Stimulated activated CD4-positive, alpha-beta T cell treated with anti-CD3 and anti-CD28 coated beads, Interleukin-2, amount 100 ng/mL, for 24 hours (primary cell): ENCODE data around the gene OPA3.
"Not testable (repeated sequence)": the region's sequence is repeated elsewhere in the genome, so short reads cannot be mapped to it uniquely, and the experiment has no call there.

Source experiments
- DNase-seq, 2 donors: peaks; one replicate each; pipeline ENCODE4 v3.0.0-alpha.2; 2020

Gene OPA3

DNA sequence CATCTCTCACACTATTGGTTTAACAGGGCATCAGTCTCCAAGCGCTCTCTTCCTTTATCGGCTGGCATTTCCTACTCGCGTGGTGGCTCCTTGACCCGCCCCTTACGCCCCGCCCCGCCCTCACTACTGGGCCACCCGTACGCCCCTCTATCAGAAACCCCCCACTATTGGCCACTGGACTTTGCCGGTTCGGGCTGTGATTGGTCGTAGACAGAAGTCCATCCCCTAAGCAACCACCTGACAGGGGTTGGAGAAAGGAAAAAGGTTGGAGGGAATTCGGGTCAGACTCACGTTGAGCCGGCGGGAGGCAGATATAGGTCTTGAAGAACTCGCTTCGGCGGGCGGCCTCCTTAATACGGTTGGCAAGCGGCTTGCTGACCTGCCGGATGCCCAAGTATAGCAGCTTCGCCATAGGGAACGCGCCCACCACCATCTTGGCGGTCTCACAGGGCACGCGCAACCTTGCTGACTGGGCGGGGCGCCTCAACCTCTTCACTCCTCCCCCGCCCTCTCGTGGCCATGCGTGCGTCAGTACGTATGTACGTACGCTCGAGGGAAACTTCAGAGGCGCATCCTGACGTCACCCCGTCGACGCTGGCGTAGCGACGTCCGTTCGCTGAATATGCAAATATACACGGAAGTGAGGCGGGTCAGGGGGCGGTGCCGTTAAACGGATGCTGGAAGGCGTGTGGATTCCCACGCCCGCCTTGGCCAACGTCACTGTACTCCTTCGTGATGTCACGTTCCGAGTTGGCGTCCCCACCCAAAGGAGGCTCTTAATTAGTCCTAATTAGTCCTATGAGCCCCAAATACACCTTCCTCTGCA lies at the start of gene OPA3:
TSS of gene OPA3 (minus strand) at position 471 of the 826 bp plus-strand sequence. CDS start at position 433, 38 bp downstream.
- DNase-seq: peak; percentile 99

DNA sequence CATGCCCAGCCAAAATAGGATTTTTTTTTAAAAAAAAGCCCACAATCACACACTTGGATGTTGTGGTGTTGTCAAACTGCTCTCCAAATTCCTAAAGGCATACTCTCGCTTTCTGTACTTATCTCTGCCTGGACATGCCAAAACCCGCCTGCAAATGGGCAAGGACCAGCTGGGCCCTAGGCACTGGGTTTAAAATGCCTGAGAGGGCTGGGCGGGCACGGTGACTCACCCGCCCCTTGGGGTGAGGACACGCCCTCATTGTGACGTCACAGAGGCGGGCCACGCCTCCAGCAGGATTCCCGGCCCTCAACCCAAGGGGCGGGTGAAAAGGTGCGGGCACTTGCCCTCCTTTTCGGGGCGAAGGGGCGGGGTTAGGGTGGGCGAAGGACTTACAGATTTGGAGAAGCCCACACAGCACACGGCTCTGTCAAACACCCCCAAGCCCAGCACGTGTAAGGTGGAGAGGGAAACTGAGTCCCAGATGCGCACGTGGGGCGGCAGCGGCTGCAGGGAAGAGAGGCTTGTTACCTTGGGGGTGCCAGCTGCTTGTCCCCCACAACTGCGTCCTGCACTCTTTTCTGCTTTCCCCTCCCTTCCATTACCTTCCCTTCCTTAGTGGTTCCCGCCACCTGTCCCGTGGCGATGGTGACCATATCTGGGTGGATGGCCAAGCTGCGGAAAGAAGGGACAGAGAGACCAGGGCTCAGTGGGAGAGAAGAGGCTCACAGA lies 48.0 kb upstream of the OPA3 start:
- peak; percentile 66 to 71 for DNase-seq

GRCh38 chr19:45630463-45630862 lies 45.9 kb upstream of the OPA3 start:
- peak in 1 of 2 donors; percentile 35 for DNase-seq

DNA sequence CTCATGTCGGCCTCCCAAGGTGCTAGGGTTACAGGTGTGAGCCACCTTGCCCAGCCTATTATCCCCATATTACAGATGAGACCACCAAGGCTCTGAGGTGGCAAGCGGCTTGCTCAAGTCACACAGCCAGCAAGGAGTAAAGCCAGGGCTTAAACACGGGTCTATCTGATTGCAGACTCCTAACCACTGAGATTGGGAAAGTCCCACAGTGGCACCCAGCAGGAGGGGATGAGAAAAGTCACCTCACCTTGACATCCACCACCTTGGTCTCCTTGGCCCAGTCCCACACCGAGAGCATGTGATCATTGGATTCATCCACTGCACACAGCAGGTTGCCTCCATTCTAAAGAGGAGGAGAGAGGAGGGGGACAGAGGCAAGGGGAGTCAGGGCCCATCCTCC lies 45.1 kb upstream of the OPA3 start:
- no peak for DNase-seq

DNA sequence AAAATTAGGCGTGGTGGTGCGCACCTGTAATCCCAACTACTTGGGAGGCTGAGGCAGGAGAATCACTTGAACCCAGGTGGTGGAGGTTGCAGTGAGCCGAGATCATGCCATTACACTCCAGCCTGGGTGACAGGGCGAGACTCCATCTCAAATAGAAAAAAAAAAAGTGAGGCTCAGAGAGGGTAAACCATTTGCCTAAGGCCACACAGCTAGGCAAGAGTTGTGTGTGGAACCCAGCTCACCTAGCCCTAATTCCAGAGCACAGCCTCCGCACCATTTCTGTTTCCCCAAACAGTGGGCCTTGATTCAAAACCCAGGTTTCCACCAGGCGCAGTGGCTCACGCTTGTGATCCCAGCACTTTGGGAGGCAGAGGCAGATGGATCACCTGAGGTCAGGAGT lies 43.6 kb upstream of the OPA3 start:
- not testable (repeated sequence) for DNase-seq

GRCh38 chr19:45623984-45624383 lies 39.4 kb upstream of the OPA3 start:
- DNase-seq: no peak

DNA sequence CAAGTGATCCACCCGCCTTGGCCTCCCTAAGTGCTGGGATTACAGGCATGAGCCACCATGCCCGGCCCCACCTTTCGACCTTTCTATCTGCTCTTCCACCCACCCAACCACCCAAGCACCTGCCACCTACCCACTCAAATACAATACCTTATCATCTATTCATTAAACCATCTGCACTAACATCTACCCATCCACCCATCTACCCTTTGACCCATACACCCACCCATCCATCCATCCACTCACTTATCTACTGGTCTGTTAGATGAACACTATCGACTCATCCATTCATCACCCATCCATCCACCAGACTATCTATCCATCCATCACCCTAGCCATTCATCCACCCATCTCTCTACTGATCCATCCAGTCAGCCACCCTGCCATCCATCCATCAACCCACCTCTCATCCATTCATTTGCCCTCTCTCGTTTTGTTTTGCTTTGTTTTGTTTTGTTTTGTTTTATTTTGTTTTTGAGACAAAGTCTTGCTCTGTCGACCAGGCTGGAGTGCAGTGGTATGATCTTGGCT lies 37.4 kb upstream of the OPA3 start:
- no peak for DNase-seq

- DNase-seq: no peak
Observed at GRCh38 chr19:45621389-45621788, 36.8 kb upstream of the OPA3 start.

GRCh38 chr19:45616704-45617017 lies 32.1 kb upstream of the OPA3 start:
- DNase-seq: no peak

GRCh38 chr19:45615795-45616703 lies 31.4 kb upstream of the OPA3 start:
- peak; percentile 80 to 88 for DNase-seq

DNA sequence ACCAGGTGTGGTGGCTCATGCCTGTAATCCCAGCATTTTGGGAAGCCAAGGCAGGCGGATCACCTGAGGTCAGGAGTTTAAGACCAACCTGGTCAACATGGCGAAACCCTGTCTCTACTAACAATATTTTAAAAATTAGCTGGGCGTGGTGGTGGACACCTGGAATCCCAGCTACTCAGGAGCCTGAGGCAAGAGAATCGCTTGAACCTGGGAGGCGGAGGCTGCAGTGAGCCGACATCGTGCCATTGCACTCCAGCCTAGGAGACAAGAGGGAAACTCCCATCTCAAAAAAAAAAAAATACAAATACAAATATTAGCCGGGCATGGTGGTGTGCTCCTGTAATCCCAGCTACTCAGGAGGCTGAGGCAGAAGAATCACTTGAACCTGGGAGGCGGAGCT lies 30.5 kb upstream of the OPA3 start:
- not testable (repeated sequence) for DNase-seq

DNA sequence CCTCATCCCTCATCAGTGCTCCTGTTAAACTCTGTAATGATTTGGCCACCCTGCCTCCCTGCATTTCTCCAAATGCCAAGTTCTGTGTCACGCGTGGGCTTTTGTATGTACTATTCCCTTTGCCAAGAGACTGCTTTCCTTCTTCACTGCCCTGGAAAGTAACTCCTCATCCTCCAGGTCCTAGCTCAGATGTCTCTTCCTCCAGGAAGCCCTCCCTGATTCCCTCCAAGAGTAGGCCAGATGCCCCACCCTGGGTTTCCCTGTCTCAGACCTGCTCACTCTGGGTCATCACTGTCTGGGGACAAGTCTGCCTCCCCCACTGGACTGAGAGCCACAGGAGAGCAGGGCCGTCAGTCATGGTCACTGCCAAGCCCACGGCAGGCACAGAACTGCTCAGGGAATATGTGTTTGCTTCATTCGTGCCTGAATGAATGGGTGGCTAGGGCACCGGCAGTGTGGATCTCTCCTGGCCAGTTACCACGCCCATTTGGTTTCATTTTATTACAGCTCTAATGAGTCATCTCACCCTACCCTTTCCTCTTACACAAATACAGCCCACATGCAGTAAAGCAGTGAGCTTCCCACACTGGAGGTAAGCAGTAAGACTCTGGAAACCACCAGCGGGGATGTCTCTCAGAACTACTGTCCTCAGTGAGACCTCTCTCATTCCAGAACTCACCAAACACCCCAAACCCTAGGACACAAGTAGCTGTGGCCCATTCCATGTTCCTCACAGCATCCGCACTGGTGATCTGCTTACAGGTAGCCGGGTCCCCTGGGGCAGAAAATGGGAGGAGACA lies 29.5 kb upstream of the OPA3 start:
- peak; percentile 50 to 52 for DNase-seq

DNA sequence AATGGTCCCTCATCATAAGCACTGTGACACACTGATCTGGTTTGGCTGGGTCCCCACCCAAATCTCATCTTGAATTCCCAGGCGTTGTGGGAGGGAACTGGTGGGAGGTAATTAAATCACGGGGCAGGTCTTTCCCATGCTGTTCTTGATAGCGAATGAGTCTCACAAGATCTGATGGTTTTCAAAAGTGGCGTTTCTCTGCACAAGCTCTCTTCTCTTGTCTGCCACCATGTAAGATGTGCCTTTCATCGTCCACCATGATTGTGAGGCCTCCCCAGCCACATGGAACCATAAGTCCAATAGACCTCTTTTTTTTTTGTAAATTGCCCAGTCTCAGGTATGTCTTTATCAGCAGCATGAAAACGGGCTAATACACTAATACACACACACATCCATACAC lies 24.3 kb upstream of the OPA3 start:
- DNase-seq: no peak

DNA sequence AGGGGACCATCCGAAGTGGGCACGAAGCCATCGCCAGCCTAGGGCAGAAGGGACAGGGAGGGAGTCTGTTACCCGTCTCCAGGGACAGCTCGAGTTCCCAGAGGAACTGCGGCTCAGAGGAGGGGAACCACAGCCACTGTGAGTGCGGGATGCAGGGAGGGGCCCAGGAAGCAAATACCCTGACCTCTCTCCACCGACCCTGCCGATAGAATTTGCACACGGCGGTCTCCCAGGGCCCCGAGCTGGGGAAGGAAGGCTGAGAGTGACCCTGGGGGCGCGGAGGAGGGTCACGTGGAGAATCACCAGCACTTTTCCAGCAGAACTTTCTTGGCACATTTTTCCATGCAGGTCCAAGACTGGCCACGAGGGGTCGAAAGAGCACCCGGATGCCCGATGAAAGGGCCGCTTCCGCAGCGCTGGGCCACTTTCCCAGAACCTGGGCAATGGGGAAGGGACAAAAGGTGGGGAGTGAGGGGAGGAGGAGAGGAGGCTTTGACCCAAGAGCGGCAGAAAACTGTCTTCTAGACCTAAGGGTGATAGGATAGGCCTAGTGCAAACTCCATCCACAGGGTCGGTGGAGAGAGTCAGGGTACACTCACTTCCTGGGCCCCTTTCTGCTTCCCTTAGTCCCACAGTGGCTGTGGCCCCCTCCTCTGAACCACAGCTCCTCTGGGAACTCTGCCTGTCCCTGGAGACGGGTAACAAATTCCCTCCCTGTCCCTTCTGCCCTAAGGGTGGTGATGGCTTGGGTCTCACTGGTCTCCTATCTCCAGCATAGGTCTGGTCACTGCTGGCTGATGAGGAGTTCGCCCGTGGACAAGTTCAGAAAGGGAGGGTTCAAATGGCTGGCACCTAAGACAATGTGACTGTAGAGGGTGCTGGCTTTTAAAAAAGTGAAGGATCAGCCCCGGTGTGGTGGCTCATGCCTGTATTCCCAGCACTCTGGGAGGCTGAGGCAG lies 22.7 kb upstream of the OPA3 start:
- peak; percentile 57 to 64 for DNase-seq

DNA sequence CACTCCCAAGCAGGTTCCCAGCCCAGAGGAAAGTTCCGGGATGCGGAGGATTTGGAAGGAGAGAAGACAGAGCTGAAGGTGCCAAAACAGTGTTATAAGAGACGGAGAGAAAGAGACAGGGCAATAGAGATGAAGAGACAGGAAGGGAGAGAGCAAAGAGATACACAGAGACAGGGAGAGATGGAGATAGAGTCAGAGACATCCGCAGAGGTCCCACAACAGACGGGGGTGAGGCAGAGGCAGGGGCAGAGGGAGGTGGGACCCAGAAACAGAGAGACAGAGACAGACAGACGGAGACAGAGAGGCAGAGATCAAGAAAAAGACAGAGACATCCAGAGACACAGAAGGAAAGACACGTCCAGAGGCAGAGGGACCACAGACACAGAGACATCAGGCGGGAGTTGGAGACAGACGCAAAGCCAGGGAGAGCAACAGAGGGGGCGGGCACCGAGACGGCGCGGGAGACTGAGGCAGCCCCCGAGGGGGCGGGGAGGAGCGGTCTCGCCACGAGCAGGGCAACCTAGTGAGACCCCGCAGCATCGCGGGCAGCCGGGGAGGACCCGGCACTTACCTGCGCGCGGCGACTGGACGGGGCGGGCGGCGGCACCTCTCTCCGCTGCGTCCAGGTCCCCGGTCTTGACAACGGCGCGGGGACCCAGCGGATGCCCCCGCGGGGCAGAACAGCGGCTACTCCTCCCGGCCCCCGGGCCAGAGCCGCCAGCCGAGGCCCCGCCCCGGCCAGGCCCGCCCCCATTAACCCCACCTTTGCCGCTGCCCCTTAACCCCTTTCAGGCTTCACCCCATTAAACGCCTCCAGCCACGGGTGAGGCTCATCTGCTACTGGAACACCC lies 17.1 kb upstream of the OPA3 start, which contains the start of gene GPR4:
TSS of gene GPR4 (minus strand) at position 689 of the 851 bp plus-strand sequence. CDS start 10,346 bp downstream, outside the sequence.
- no peak for DNase-seq

- DNase-seq: no peak
Observed at GRCh38 chr19:45601115-45601514, 16.5 kb upstream of the OPA3 start.

GRCh38 chr19:45600340-45600885 lies 15.8 kb upstream of the OPA3 start:
- no peak for DNase-seq

DNA sequence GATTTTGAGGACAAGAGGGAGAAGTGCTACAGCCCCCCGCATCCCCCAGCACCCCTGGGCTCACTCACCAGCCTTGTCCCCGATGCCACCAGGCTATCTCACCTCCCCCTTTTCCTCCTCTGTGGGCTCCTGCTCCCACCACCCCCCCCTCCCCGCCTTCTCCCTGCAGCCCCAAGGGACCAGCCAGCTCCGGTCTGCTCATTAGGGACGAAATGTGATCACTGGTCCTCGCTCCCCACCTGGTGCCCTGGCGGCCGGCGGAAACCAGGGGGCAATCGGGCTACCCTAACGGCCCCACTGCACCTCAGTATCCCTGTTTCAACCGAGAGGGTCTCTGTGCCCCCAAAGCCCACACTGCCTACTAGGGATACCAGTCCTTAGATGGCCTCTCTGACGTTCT lies 14.7 kb upstream of the OPA3 start:
- DNase-seq: no peak

- no peak for DNase-seq
Observed at GRCh38 chr19:45598267-45599001, 13.8 kb upstream of the OPA3 start.
